Uterus (tissue), 4 donors: ENCODE measurements around the gene XYLT1. TPM values are rescaled to one million over a fixed set of nuclear protein-coding genes. Genes with fewer than 3 reads are reported as not detected.

Experiments used
- DNase-seq, 2 donors: peaks; one replicate each; pipeline ENCODE4 v3.0.0-alpha.2; 2019 to 2020
- H3K27ac ChIP-seq, 2 donors: fragments of 200-600 bp; sonication (generic); 1 replicate in 1 of 2; 2 replicates in 1 of 2; pipeline ENCODE4 v1.5.1; 2016 to 2018
- H3K27me3 ChIP-seq, 2 donors: fragments of 200-600 bp; sonication (generic); one replicate each; pipeline ENCODE4 v1.5.1; 2018 to 2019; ENCODE audit warnings: control low read depth in 1 of 2
- H3K36me3 ChIP-seq, 2 donors: fragments of 200-600 bp; sonication (generic); one replicate each; pipeline ENCODE4 v1.5.1; 2019; ENCODE audit warnings: control low read depth in 1 of 2
- H3K4me1 ChIP-seq, 2 donors: fragments of 200-600 bp; sonication (generic); one replicate each; pipeline ENCODE4 v1.5.1; 2018 to 2019; ENCODE audit warnings: control low read depth in 1 of 2
- H3K4me3 ChIP-seq, 2 donors: fragments of 200-600 bp; sonication (generic); 1 replicate in 1 of 2; 2 replicates in 1 of 2; pipeline ENCODE4 v1.5.1; 2018 to 2019; ENCODE audit warnings: mild to moderate bottlenecking in 1 of 2
- H3K9me3 ChIP-seq, 2 donors: fragments of 200-600 bp; sonication (generic); one replicate each; pipeline ENCODE4 v1.5.1; 2019; ENCODE audit warnings: control low read depth in 1 of 2
- POLR2A ChIP-seq, 2 donors: fragments of 450-650 bp; IDR thresholded peaks; one replicate each; pipeline ENCODE4 v1.6.1; 2016; ENCODE audit warnings: antibody characterized with exemption in 2 of 2, mild to moderate bottlenecking in 1 of 2, moderate library complexity in 1 of 2
- intact Hi-C: fragments of 100-400 bp; cut with DNase I; formaldehyde crosslinking; loops from one replicate; pipeline ENCODE4 v1.15.1; 2023; ENCODE audit warnings: low total_unique reads
- total RNA-seq, 4 donors: library from RNA; depleted of rRNA in 3 of 4; stranded (reverse); fragments of >200 nt in 3 of 4; gene quantifications; one replicate each; pipeline versions ENCODE4 v1.1.0 to v1.2.4, GENCODE V29; 2014 to 2023
- TF ChIP-seq, protein P1 (sequence below), 4 experiments: fragments of 200-600 bp in 2 of 4; fragments of 450-650 bp in 2 of 4; sonication (generic) in 2 of 4; IDR thresholded peaks; one replicate each; pipeline ENCODE4 v1.5.1; 2016 to 2019; ENCODE audit warnings: antibody characterized with exemption in 4 of 4, mild to moderate bottlenecking in 2 of 4, moderate library complexity in 1 of 4
- donor health status: DM: yes; HTN: yes; CAD: no.

Gene XYLT1
- total RNA-seq, 4 donors from 2014 or later, result 1.5 to 42.2 (median 15.7) TPM

DNA sequence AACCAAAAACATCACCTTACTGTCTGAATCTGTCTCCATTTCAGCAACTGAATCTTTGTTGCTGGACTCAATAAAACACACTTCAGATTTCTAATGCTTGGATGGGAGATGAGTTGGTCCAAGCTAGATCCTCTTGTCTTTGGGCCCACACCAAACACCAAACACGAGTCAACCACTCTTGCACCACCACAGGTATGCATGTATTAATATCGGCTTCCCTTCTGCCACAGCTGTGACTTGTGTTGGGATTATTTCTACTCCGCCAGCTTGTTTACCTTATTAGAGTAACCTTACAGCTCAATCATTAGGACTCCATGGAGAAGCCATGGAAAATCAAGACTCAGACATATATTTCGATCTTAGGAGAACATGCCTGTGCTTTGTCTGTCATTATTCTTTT is 49.9 kb downstream of the XYLT1 start:
- H3K4me1 ChIP-seq, result no peaks in the 10 kb centered on the region
- no peak overlapping the region for H3K4me3 ChIP-seq
- H3K27ac ChIP-seq, result no peak overlapping the region
- intact Hi-C loops, result no loop called here
- no peaks in the 10 kb centered on the region for H3K9me3 ChIP-seq
- no peaks in the 10 kb centered on the region for H3K27me3 ChIP-seq
- DNase-seq, result no peak
- no peaks in the 10 kb centered on the region for H3K36me3 ChIP-seq
- no peak for TF ChIP-seq POLR2A (IDR thresholded peaks at IDR 0.05)
- TF ChIP-seq, protein P1, sequence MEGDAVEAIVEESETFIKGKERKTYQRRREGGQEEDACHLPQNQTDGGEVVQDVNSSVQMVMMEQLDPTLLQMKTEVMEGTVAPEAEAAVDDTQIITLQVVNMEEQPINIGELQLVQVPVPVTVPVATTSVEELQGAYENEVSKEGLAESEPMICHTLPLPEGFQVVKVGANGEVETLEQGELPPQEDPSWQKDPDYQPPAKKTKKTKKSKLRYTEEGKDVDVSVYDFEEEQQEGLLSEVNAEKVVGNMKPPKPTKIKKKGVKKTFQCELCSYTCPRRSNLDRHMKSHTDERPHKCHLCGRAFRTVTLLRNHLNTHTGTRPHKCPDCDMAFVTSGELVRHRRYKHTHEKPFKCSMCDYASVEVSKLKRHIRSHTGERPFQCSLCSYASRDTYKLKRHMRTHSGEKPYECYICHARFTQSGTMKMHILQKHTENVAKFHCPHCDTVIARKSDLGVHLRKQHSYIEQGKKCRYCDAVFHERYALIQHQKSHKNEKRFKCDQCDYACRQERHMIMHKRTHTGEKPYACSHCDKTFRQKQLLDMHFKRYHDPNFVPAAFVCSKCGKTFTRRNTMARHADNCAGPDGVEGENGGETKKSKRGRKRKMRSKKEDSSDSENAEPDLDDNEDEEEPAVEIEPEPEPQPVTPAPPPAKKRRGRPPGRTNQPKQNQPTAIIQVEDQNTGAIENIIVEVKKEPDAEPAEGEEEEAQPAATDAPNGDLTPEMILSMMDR (IDR thresholded peaks at IDR 0.05), result no peak

GRCh38 chr16:17419266-17419665 is 51.5 kb downstream of the XYLT1 start:
- intact Hi-C loops, result no loop called here
- DNase-seq, result no peak

DNA sequence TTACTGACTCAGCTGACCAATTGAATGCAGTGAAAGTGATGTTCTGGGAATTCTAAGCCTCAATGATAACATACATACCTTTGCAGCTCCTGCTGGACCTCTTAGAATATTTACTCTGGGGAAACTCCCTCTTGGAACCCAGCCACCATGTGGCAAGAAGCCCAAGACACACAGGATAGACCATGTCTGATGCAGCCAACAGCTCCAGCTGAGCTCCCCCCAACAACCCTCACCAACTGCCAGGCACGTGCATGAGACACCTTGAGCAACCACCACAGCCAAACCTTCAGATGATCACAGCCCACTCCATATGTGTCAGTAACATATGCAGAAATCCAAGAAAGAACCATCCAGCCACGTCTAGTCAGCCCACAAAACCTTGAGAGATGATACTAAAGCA is 53.0 kb downstream of the XYLT1 start:
- H3K36me3 ChIP-seq, result no peaks in the 10 kb centered on the region
- intact Hi-C loops, result no loop called here
- no peak for DNase-seq
- H3K4me1 ChIP-seq, result no peaks in the 10 kb centered on the region
- H3K4me3 ChIP-seq, result no peak overlapping the region
- H3K27me3 ChIP-seq, result no peaks in the 10 kb centered on the region
- no peak overlapping the region for H3K27ac ChIP-seq
- no peaks in the 10 kb centered on the region for H3K9me3 ChIP-seq
- TF ChIP-seq POLR2A (IDR thresholded peaks at IDR 0.05), result no peak
- TF ChIP-seq, protein P1 (IDR thresholded peaks at IDR 0.05), result no peak

More at GRCh38 chr16:17419266-17419665, 51.5 kb downstream of the XYLT1 start:
- Histone ChIP-seq H3K4me1 (no peaks in the 10 kb centered on the region), H3K4me3 (no peak overlapping the region), H3K9me3 (no peaks in the 10 kb centered on the region), H3K36me3 (no peaks in the 10 kb centered on the region), H3K27ac (no peak overlapping the region), H3K27me3 (no peaks in the 10 kb centered on the region)
- TF ChIP-seq POLR2A (IDR thresholded peaks at IDR 0.05), result no peak
- TF ChIP-seq, protein P1 (IDR thresholded peaks at IDR 0.05), result no peak

- H3K4me3 ChIP-seq, result no peak overlapping the region
- peak overlapping the region; percentile 17 to 35 for H3K27ac ChIP-seq
- intact Hi-C loops, result no loop called here
- no peak for DNase-seq
- no peaks in the 10 kb centered on the region for H3K4me1 ChIP-seq
- H3K27me3 ChIP-seq, result no peaks in the 10 kb centered on the region
- no peak for TF ChIP-seq POLR2A (IDR thresholded peaks at IDR 0.05)
- TF ChIP-seq, protein P1 (IDR thresholded peaks at IDR 0.05), result peak in 2 of 4 experiments; percentile 9 to 17
- H3K9me3 ChIP-seq, result no peaks in the 10 kb centered on the region
- no peaks in the 10 kb centered on the region for H3K36me3 ChIP-seq
Measured at GRCh38 chr16:17416461-17417311, 54.1 kb downstream of the XYLT1 start.

DNA sequence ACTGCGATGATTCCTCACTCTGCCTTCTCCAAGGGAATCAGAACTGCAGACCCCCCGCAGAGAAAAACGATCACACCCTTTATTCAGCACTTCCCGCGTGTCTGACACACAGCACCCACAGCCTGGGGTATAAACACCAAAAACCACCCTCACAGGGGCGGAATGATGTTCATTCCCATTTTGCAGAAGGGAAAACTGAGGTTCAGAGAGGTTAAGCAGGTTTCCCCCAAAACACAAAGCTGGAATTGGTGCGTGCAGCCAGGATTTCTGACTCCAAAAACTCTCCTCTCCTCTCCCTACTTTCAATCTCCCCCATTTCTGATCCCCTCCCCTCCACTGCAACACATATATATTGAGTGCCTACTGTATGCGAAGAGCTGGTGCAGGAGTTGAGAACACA is 55.8 kb downstream of the XYLT1 start:
- TF ChIP-seq, protein P1 (IDR thresholded peaks at IDR 0.05), result no peak
- TF ChIP-seq POLR2A (IDR thresholded peaks at IDR 0.05), result no peak
- H3K4me1 ChIP-seq, result no peaks in the 10 kb centered on the region

More for the DNA sequence above, 55.8 kb downstream of the XYLT1 start:
- DNase-seq, result no peak
- intact Hi-C loops, result no loop called here
- Histone ChIP-seq H3K27ac (no peak overlapping the region), H3K9me3 (no peaks in the 10 kb centered on the region), H3K36me3 (no peaks in the 10 kb centered on the region), H3K4me3 (no peak overlapping the region), H3K27me3 (no peaks in the 10 kb centered on the region)
